Thoracic aorta (tissue), 2 donors: ENCODE data around the gene ZNHIT2. TPM values are rescaled to one million over a fixed set of nuclear protein-coding genes. Genes with fewer than 3 reads are reported as not detected.

Experiments used
- ATAC-seq: fragments of 150-250 bp; one replicate; pipeline ENCODE4 v1.8.0; 2017; ENCODE audit warnings: low read depth; ENCODE audit not compliant: insufficient number of reproducible peaks, low FRiP score
- DNase-seq: peaks from one replicate; pipeline ENCODE4 v3.0.0-alpha.2; 2020; ENCODE audit warnings: low spot score
- H3K27ac ChIP-seq, 2 donors: fragments of 200-600 bp; sonication (generic); 1 replicate in 1 of 2; 2 replicates in 1 of 2; pipeline ENCODE4 v1.5.1; 2016; ENCODE audit warnings: mild to moderate bottlenecking in 2 of 2, moderate library complexity in 2 of 2
- H3K27me3 ChIP-seq: fragments of 200-600 bp; sonication (generic); replicated peaks from 2 replicates; pipeline ENCODE4 v1.6.0; 2016; ENCODE audit warnings: mild to moderate bottlenecking; ENCODE audit not compliant: insufficient read depth
- H3K36me3 ChIP-seq: fragments of 200-600 bp; sonication (generic); one replicate; pipeline ENCODE4 v1.5.1; 2016
- H3K4me1 ChIP-seq, 2 donors: fragments of 200-600 bp; sonication (generic); 1 replicate in 1 of 2; 2 replicates in 1 of 2; pipeline versions ENCODE4 v1.5.1 to v1.6.0; 2016; ENCODE audit warnings: low read depth in 2 of 2, mild to moderate bottlenecking in 1 of 2; ENCODE audit not compliant: control insufficient read depth in 1 of 2
- H3K4me3 ChIP-seq: fragments of 200-600 bp; sonication (generic); 2 replicates; pipeline ENCODE4 v1.5.1; 2016; ENCODE audit warnings: mild to moderate bottlenecking
- H3K9me3 ChIP-seq: fragments of 200-600 bp; sonication (generic); 2 replicates; pipeline ENCODE4 v1.5.1; 2016
- CTCF ChIP-seq: fragments of 200-600 bp; sonication (generic); IDR thresholded peaks from one replicate; pipeline ENCODE4 v1.5.1; 2019; ENCODE audit warnings: antibody characterized with exemption
- total RNA-seq, 2 donors: library from RNA; depleted of rRNA; stranded (reverse); fragments of >200 nt; gene quantifications; one replicate each; pipeline versions ENCODE4 v1.1.0 to v1.2.3, GENCODE V29; 2016

The ZNHIT2 gene
- total RNA-seq, 2 donors from 2014 or later: 10.0 to 13.8 TPM

- ATAC-seq: no peak
- Histone ChIP-seq H3K36me3 (peaks cover 77% of the 10 kb centered on the region), H3K4me1 (peaks cover 6 to 16% of the 10 kb centered on the region in 2 donors), H3K9me3 (no peaks in the 10 kb centered on the region), H3K4me3 (no peak overlapping the region), H3K27me3 (no peaks in the 10 kb centered on the region), H3K27ac (no peak overlapping the region)
- no peak for TF ChIP-seq CTCF
- DNase-seq: no peak
Observed at GRCh38 chr11:65127473-65128181, 10.1 kb upstream of the ZNHIT2 start.

GRCh38 chr11:65126624-65127274 lies 9.2 kb upstream of the ZNHIT2 start:
- no peak for TF ChIP-seq CTCF
- peaks cover 3 to 12% of the 10 kb centered on the region in 2 donors for H3K4me1 ChIP-seq
- DNase-seq (no peak), ATAC-seq (no peak)
- H3K36me3 ChIP-seq: peaks cover 70% of the 10 kb centered on the region
- no peaks in the 10 kb centered on the region for H3K27me3 ChIP-seq
- H3K27ac ChIP-seq: no peak overlapping the region
- H3K9me3 ChIP-seq: no peaks in the 10 kb centered on the region
- H3K4me3 ChIP-seq: no peak overlapping the region

GRCh38 chr11:65125197-65126056 lies 7.9 kb upstream of the ZNHIT2 start:
- H3K27me3 ChIP-seq: no peaks in the 10 kb centered on the region
- H3K4me1 ChIP-seq: peaks cover 11 to 22% of the 10 kb centered on the region in 2 donors
- TF ChIP-seq CTCF: no peak
- no peaks in the 10 kb centered on the region for H3K9me3 ChIP-seq
- H3K4me3 ChIP-seq: no peak overlapping the region
- ATAC-seq: no peak
- H3K36me3 ChIP-seq: peaks cover 64% of the 10 kb centered on the region
- DNase-seq: no peak
- no peak overlapping the region for H3K27ac ChIP-seq

- no peak for DNase-seq
- H3K36me3 ChIP-seq: peaks cover 64% of the 10 kb centered on the region
Observed at GRCh38 chr11:65124480-65125196, 7.1 kb upstream of the ZNHIT2 start.

More at GRCh38 chr11:65124480-65125196, 7.1 kb upstream of the ZNHIT2 start:
- Histone ChIP-seq H3K27me3 (no peaks in the 10 kb centered on the region), H3K9me3 (no peaks in the 10 kb centered on the region), H3K27ac (no peak overlapping the region), H3K4me1 (peaks cover 11 to 22% of the 10 kb centered on the region in 2 donors), H3K4me3 (no peak overlapping the region)
- ATAC-seq: no peak
- no peak for TF ChIP-seq CTCF
